ENCODE measurements around the gene ANKFY1.

DNA sequence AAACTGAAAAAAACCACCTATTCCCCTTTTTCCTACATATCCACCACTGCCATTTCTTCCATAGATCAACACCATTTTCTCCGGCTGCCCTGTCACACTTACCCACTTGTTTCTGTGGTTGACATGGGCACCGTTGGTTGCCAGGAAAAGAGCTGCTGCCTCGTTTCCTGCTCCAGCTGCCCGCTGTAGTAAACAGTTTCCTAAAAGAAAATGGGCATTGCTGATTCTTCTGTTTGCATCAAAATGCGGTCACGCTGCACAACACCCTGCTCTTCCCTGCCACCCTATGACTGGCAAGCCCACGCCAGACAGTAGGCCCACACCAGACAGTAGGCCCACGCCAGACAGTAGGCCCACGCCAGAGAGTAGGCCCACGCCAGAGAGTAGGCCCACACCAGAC lies 74.5 kb downstream of the ANKFY1 start:
- TF ChIP-seq RFX5 (IDR thresholded peaks at IDR 0.05; ENCODE audit: low read depth, low read length) (no peak), CEBPB (tag; IDR thresholded peaks at IDR 0.05) (no peak)

Measured in K562 (cell line).